ENCODE results near the gene ENDOV.

Gene ENDOV

DNA sequence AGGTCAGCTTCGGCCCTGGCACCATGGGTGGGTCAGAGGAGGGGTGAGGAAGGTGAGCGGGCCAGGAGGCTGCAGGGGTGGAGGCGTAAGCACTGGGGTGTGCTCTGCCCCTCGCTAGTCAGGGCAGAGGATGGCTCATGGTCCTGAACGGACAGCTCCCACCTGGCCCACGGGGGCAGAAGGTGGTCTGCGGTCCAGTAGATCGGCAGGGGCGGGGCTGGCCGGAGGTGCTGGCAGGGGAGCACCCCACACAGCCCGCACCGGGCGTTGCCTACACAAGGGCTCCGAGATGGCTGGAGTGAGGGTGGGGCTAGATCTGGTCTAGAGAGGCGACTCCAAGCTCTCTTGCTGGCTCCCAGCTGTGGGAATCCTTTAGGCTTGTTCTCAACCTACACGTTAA is 53.3 kb downstream of the ENDOV start:
- no peak for DNase-seq (ENCODE audit: low read depth, low spot score)

- no peak for DNase-seq (ENCODE audit: low read depth, low spot score)
These were observed 54.0 kb downstream of the ENDOV start for GRCh38 chr17:80468781-80469493.

GRCh38 chr17:80469667-80470066 is 54.7 kb downstream of the ENDOV start:
- no peak for DNase-seq (ENCODE audit: low read depth, low spot score)

DNA sequence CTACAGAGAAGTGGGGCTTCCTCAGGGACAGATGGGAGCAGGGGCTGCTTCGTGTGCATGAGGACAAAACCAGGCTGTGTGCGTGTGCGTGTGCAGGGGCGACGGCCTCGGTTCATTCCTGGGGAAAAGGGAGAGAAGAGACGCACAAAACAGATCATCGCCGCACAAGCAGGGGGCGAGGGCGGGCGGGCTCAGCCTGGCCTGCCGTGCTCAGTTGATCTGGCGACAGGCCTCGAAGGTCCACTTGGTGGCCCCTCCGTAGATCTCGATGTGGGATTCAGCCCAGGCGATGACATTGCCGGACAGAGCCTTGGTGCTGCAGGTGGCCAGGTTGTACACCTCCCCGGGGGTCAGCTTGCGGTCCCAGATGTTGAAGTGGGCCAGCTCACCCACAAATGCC is 55.6 kb downstream of the ENDOV start:
- DNase-seq (ENCODE audit: low read depth, low spot score): no peak

DNA sequence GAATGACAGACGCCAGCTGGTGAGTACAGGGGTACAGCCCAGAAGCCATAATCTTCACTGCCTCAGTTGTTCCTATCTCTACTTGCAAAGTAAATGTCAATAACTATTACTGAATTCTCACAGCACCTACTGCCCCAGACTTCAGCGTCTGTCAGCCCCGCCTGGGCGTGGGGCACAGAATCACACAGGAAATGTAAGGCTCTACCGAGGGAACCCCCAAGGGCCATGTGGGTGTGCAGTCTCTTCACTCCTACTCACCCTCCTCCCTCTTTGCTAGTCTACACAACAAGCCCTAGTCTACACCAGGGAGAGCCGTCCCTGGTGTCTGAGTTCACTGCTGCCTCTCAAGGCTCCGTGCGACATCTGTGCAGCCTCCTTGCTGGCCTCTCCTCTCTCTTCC is 57.0 kb downstream of the ENDOV start:
- no peak for DNase-seq (ENCODE audit: low read depth, low spot score)

GRCh38 chr17:80472996-80473395 is 58.0 kb downstream of the ENDOV start:
- no peak for DNase-seq (ENCODE audit: low read depth, low spot score)

- DNase-seq (ENCODE audit: low read depth, low spot score): no peak
These were observed 58.7 kb downstream of the ENDOV start for GRCh38 chr17:80473701-80474100.

- no peak for DNase-seq (ENCODE audit: low read depth, low spot score)
These were observed 59.4 kb downstream of the ENDOV start for GRCh38 chr17:80474231-80474960.

GRCh38 chr17:80474961-80475909 is 60.3 kb downstream of the ENDOV start:
- no peak for DNase-seq (ENCODE audit: low read depth, low spot score)

GRCh38 chr17:80475910-80476876 is 61.2 kb downstream of the ENDOV start, which contains the start of gene NPTX1:
Gene NPTX1 (minus strand): TSS chr17:80476607. CDS start chr17:80476446, 161 bp downstream.
- DNase-seq (ENCODE audit: low read depth, low spot score): no peak

- no peak for DNase-seq (ENCODE audit: low read depth, low spot score)
These were observed 62.1 kb downstream of the ENDOV start for GRCh38 chr17:80476877-80477646.

GRCh38 chr17:80477647-80478478 is 62.9 kb downstream of the ENDOV start:
- no peak for DNase-seq (ENCODE audit: low read depth, low spot score)

DNA sequence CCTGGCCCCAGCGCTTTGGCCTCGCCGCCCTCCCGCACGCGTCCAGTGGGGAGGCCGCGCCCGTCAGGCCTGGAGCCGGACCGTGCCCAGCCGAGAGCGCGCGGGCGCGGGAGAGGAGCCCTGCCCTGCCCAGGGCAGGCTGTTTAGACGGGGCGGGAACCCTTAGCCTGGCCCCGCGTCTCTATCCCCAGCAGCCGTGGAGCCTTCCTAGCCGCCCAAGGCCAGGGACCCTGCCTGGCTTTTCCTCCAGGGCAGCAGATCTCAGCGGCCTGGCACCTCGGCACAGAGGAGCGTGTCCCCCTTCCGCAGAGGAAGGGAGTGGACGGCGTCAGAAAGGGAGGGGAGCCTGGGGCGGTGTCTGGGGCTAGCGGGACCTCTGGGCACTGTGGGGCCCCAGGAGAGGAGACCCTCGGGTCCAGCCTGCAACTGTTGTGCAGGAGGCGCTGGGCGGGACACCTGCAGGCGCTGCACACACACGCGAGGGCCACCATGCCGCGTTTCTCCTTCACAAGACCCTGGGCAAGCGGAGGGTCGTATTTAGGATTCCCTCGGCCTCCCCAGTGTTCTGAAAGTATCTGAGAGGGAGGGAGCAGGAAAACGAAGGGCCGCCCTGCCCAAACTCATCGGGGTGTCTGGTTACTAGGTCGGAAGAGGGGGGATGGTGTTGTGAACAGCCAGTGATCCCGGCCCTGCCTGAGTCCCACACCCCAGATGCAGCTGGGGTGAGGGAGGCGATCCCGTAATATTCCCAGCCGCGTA is 63.7 kb downstream of the ENDOV start:
- DNase-seq (ENCODE audit: low read depth, low spot score): no peak

- DNase-seq (ENCODE audit: low read depth, low spot score): no peak
These were observed 64.2 kb downstream of the ENDOV start for GRCh38 chr17:80479246-80479566.

DNA sequence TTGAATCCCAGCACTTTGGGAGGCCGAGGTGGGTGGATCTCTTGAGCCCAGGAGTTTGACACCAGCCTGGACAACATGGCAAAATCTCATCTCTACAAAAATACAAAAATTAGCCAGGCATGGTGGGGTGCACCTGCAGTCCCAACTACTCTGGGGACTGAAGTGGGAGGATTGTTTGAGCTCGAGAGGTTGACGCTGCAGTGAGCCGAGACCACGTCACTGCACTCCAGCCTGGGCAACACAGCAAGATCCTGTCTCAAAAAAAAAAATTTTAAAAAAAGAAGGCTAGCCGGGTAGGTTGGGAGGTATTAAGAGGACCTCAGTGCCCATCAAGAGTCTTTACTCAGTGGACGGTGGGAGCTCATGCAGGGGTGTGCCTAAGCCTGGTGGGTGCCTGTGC is 65.3 kb downstream of the ENDOV start:
- no peak for DNase-seq (ENCODE audit: low read depth, low spot score)

GRCh38 chr17:80481284-80482057 is 66.5 kb downstream of the ENDOV start:
- no peak for DNase-seq (ENCODE audit: low read depth, low spot score)

GRCh38 chr17:80482058-80482318 is 67.0 kb downstream of the ENDOV start:
- DNase-seq (ENCODE audit: low read depth, low spot score): no peak
